HFFc6 (cell line): Measurements from ENCODE around the gene MFGE8. TPM values are rescaled to one million over a fixed set of nuclear protein-coding genes. Genes with fewer than 3 reads are reported as not detected.

ENCODE experiments used
- DNase-seq: peaks from one replicate; pipeline ENCODE4 v3.0.0-alpha.2; 2018
- H3K27ac Mint-ChIP-seq: 2 replicates; pipeline ENCODE4 v1.8.0; 2020; ENCODE audit warnings: mild to moderate bottlenecking, mixed read lengths
- H3K27me3 Mint-ChIP-seq: 2 replicates; pipeline ENCODE4 v1.8.0; 2021; ENCODE audit warnings: mild to moderate bottlenecking, moderate library complexity, mixed read lengths; ENCODE audit not compliant: insufficient read depth
- H3K36me3 Mint-ChIP-seq: 2 replicates; pipeline ENCODE4 v1.8.0; 2021; ENCODE audit warnings: low read depth, mixed read lengths
- H3K4me1 Mint-ChIP-seq: 2 replicates; pipeline ENCODE4 v1.8.0; 2020; ENCODE audit warnings: low read depth, mixed read lengths
- H3K4me3 Mint-ChIP-seq: 2 replicates; pipeline ENCODE4 v1.8.0; 2020; ENCODE audit warnings: mild to moderate bottlenecking, moderate library complexity, mixed read lengths
- H3K9me3 Mint-ChIP-seq: 2 replicates; pipeline ENCODE4 v1.8.0; 2020; ENCODE audit warnings: mild to moderate bottlenecking, mixed read lengths
- total RNA-seq, 6 experiments: library from RNA; stranded (reverse); fragmentation: NEBNext Ultra II Directional; extraction: Animal tissue kit (Norgen Biotek cat#: 25700); gene quantifications; 2 replicates in 1 of 6; 3 replicates in 5 of 6; pipeline ENCODE4 v1.2.3, GENCODE V29; 2021
- TF ChIP-seq, protein P1 (sequence below): fragments of 200-600 bp; sonication (generic); IDR thresholded peaks from 2 replicates; pipeline ENCODE4 v1.5.0; 2021; ENCODE audit warnings: antibody characterized with exemption, mild to moderate bottlenecking

Gene MFGE8
- total RNA-seq, 6 experiments from 2014 or later: 769 to 963 (median 885) TPM

DNA sequence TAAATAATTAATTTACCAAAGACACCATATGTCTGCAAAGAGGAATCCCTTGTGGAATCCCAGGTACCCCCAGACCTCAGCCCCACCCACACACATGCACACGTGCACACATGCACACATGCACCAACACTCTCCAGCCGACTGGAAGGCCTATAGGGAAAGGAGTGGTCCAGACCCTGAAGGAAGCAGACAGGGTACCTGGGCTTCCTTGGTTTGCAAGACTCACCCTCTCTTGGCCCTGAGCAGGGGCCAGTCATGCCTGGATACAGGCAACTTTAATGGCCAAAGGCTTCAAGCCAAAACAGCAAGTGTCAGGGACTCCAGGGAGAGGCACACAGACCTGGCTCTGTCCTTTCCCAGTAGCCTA, 8.9 kb downstream of the MFGE8 start:
- no peak for DNase-seq
- Mint-ChIP-seq H3K36me3 (peaks cover 51% of the 10 kb centered on the region), H3K4me3 (no peak overlapping the region), H3K9me3 (no peaks in the 10 kb centered on the region), H3K4me1 (peaks cover 65% of the 10 kb centered on the region), H3K27me3 (peaks cover 12% of the 10 kb centered on the region), H3K27ac (no peak overlapping the region)
- TF ChIP-seq, protein P1, sequence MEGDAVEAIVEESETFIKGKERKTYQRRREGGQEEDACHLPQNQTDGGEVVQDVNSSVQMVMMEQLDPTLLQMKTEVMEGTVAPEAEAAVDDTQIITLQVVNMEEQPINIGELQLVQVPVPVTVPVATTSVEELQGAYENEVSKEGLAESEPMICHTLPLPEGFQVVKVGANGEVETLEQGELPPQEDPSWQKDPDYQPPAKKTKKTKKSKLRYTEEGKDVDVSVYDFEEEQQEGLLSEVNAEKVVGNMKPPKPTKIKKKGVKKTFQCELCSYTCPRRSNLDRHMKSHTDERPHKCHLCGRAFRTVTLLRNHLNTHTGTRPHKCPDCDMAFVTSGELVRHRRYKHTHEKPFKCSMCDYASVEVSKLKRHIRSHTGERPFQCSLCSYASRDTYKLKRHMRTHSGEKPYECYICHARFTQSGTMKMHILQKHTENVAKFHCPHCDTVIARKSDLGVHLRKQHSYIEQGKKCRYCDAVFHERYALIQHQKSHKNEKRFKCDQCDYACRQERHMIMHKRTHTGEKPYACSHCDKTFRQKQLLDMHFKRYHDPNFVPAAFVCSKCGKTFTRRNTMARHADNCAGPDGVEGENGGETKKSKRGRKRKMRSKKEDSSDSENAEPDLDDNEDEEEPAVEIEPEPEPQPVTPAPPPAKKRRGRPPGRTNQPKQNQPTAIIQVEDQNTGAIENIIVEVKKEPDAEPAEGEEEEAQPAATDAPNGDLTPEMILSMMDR: no peak

DNA sequence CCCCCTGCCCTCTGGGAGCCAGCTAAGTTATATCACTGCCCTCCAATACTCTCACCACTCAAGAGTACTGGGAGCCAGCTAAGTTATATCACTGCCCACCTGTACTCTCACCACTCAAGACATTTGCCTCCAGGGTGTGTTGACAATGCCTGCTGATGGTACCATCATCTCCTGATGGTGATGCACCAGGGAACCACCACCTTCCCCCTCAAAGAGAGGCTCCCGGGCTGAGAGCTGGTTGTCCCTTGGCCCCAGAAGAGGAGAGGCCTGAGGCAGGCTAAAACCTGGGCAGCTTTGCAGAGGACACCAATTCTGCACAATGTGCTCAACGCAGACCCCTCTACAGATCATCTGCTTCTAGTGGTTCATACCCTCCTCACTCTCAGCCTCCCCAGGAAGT, 10.3 kb downstream of the MFGE8 start:
- DNase-seq: no peak
- peaks cover 56% of the 10 kb centered on the region for H3K4me1 Mint-ChIP-seq
- H3K27ac Mint-ChIP-seq: no peak overlapping the region
- H3K4me3 Mint-ChIP-seq: no peak overlapping the region
- H3K27me3 Mint-ChIP-seq: peaks cover 11% of the 10 kb centered on the region
- peaks cover 45% of the 10 kb centered on the region for H3K36me3 Mint-ChIP-seq
- H3K9me3 Mint-ChIP-seq: no peaks in the 10 kb centered on the region
- TF ChIP-seq, protein P1: no peak

DNA sequence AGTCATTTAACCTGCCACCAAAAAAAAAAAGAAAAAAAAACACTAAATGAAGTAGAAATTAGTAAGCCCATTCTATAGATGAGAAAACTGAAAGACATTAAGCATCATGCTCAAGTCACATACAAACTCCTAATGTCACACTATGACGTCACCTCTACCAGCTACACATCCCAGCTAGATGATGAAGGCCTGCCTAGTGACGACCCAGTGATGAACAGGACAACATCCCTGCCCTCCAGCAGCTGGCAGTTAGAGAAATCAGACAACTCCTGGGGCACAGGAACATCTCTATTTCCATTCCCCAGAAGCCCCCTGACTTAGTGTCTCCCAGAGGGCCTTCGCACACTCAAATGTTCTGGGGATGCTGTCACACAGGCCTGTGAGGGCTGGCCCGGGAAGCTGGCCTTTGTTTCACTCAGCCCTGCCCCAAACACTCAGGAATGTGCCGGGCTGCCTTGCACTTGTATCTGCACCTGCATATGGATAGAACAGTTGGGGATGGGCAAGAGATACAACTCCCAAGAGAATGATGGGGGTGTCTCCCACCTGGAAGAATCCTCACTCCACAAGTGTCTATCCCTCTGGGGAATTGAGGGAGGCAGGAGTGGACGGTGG, 10.9 kb downstream of the MFGE8 start:
- Mint-ChIP-seq H3K27ac (peak overlapping the region; percentile 44), H3K36me3 (peaks cover 48% of the 10 kb centered on the region), H3K4me3 (no peak overlapping the region; the same call in 1 of the 2 replicates)

DNA sequence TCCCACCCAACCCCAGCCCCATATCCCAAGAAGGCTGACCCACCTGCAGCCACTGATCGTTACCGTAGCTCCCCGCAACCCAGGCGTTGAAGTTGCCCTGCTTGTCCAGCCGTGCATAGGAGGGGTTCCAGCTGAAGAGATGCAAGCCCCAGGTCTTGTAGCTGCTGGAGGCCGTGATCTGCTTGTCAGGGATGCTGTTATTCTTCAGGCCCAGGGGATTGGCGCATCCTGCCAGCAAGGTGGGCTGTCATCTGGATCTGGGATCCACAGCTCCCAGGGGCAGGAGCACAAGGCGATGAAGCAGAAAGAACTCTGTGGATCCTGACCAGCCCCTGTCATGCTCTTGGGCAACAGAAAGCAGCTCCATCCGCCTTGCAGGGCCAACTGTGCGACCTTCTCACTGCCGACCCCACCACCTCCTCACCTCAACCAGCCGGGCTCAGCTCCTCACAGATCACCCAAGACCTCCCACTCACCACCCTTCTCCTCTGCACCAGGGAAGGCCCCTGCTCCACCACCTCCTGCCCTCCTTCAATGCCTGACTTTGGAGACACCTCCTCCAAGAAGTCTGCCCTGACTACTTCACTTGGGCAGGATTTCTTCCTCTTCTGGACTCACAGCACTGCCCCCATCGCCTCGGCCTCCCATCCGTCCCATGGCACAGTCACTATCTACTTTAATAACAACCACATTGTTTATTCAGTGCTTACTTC, 11.5 kb downstream of the MFGE8 start:
- peaks cover 66% of the 10 kb centered on the region for H3K4me1 Mint-ChIP-seq
- TF ChIP-seq, protein P1: no peak
- peak overlapping the region; percentile 44 for H3K27ac Mint-ChIP-seq
- peaks cover 48% of the 10 kb centered on the region for H3K36me3 Mint-ChIP-seq
- no peaks in the 10 kb centered on the region for H3K9me3 Mint-ChIP-seq
- H3K4me3 Mint-ChIP-seq: no peak overlapping the region; the same call in 1 of the 2 replicates
- DNase-seq: no peak
- peaks cover 19% of the 10 kb centered on the region for H3K27me3 Mint-ChIP-seq

More for the DNA sequence above, 10.9 kb downstream of the MFGE8 start:
- peaks cover 16% of the 10 kb centered on the region for H3K27me3 Mint-ChIP-seq
- TF ChIP-seq, protein P1: no peak
- H3K9me3 Mint-ChIP-seq: no peaks in the 10 kb centered on the region
- H3K4me1 Mint-ChIP-seq: peaks cover 60% of the 10 kb centered on the region
- DNase-seq: no peak

DNA sequence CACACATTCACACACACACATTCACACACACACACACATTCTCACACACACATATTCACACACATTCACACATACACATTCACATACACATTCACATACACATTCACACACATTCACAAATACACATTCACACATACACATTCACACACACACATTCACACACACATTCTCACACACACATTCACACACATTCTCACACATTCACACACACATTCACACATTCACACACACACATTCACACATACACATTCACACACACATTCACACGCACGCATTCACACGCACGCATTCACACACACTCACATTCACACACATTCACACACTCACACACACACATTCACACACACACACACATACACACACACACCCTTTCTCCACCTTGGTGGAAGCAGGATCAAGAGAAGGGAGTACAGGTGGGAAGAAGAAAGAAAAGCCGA, 12.2 kb downstream of the MFGE8 start:
- TF ChIP-seq, protein P1: no peak
- Mint-ChIP-seq H3K27ac (peak overlapping the region; percentile 55), H3K4me3 (no peak overlapping the region), H3K9me3 (no peaks in the 10 kb centered on the region), H3K36me3 (peaks cover 43% of the 10 kb centered on the region), H3K4me1 (peaks cover 65% of the 10 kb centered on the region), H3K27me3 (peaks cover 20% of the 10 kb centered on the region)
- no peak for DNase-seq
